HG03432 (cell line): ENCODE measurements around the gene BAD.
"Not testable (repeated sequence)": the region's sequence is repeated elsewhere in the genome, so short reads cannot be mapped to it uniquely, and the experiment has no call there.

Source experiments
- ATAC-seq: cut with Tn5 transposase; IDR thresholded peaks from one replicate; pipeline ENCODE4 v1.9.1; 2021; ENCODE audit warnings: mild to moderate bottlenecking, moderate library complexity; ENCODE audit not compliant: unreplicated experiment

BAD gene

GRCh38 chr11:64284048-64284961 lies at the start of gene BAD:
BAD (minus strand) TSS chr11:64284665; CDS start chr11:64284368, 297 bp downstream.
- peak; percentile 75 for ATAC-seq

GRCh38 chr11:64333556-64333955 lies 49.1 kb upstream of the BAD start:
- no peak for ATAC-seq

- no peak for ATAC-seq
Measured at GRCh38 chr11:64331569-64332371, 47.3 kb upstream of the BAD start.

GRCh38 chr11:64330888-64331287 lies 46.4 kb upstream of the BAD start:
- ATAC-seq = no peak

DNA sequence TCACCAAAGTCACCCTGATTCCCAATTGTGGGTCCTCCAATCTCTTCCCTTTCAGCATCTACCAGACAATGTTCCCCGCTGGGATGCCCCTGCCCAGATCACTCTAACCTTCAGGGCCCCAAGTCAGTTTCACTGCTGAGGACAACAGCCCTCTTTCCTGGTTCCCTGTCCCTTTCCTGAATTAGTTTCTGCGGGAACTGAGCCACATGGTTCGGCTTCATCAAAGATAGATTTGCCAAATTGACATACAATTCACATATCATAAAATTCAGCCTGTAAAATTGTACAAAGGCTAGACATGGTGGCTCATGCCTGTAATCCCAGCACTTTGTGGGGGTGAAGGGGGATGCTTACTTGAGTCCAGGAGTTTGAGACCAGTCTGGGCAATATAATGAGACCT lies 43.5 kb upstream of the BAD start:
- no peak for ATAC-seq

DNA sequence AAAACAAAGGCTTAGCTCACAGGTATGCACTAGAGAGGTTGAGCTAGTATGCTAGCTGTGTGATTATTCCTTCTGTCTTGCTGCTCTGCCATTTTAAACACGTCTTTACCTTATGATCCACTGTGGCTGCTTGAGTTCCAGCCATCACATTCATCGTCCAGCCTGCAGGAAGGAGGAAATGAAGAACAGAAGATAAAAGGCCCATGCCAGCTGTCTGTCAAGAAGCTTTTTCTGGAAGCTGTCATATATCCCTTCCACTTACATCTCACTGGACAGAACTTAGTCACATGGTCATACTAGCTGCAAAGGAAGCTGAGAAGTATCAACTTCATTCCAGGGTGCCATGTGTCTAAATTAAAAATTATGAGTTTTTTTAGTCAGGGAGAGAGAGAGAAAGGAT lies 42.9 kb upstream of the BAD start:
- ATAC-seq = no peak

DNA sequence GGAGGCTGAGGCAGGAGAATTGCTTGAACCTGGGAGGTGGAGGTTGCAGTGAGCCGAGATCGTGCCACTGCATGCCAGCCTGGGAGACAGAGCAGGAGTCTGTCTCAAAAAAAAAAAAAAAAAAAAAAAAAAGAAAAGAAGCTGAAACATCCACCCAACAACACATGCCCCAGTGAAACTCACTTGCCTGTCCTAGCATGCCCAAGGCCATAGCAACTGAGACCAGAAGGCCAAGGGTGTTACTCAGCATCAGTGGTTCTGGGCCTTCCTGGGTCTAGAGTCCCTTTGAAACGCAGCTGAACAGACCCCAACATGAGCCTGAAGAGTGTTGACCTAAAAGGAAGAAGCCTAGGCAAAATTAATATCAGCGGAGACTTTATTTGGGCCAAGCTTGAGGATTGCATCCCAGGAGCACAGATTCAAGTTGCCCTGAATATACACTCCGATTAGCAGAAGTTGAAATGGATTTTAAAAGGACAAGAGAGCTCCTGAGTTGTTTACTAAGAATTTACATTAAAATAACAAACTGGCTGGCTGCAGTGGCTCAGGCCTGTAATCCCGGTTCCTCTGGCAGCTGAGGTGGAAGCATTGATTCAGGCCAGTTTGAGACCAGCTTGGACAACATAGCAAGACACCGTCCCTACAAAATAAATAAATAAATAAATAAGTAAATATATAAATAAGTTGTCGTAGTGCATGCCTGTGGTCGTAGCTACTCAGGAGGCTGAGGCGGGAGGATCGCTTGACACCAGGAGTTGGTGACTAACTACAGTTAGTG lies 40.4 kb upstream of the BAD start:
- no peak for ATAC-seq

- ATAC-seq = not testable (repeated sequence)
Measured at GRCh38 chr11:64323984-64324383, 39.5 kb upstream of the BAD start.

DNA sequence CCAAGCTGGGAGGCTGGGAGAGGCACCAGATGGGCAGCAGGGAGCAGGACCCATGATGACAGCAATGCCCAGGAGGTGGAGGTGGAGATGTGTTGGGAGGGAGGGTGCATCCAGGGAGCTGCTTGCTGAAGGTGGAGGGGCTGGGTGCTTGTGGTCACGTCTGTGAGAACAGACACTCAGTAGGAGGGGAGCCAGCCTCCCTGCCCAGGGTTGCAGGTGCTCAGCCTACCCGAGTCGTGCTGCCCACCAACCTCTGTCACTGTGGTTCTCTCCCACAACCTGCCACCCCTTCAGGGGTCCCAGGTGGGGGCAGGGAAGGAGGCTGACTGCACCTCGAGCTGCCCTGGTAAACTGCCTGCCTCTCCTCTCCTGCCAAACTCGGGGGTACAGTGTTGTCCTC lies 38.9 kb upstream of the BAD start:
- ATAC-seq = no peak

GRCh38 chr11:64322925-64323260 lies 38.4 kb upstream of the BAD start:
- ATAC-seq = no peak

DNA sequence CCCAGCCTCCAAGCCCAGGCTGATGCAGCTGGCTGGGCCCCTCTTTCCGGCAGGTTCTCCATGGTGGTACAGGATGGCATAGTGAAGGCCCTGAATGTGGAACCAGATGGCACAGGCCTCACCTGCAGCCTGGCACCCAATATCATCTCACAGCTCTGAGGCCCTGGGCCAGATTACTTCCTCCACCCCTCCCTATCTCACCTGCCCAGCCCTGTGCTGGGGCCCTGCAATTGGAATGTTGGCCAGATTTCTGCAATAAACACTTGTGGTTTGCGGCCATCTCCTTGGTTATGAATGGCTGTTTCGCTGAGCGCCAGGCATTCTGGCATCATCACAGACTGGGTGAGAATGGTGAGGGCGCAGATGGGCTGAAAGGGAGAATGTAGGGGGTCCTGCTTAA lies 37.1 kb upstream of the BAD start:
- ATAC-seq = no peak

- no peak for ATAC-seq
Measured at GRCh38 chr11:64321026-64321425, 36.6 kb upstream of the BAD start.

DNA sequence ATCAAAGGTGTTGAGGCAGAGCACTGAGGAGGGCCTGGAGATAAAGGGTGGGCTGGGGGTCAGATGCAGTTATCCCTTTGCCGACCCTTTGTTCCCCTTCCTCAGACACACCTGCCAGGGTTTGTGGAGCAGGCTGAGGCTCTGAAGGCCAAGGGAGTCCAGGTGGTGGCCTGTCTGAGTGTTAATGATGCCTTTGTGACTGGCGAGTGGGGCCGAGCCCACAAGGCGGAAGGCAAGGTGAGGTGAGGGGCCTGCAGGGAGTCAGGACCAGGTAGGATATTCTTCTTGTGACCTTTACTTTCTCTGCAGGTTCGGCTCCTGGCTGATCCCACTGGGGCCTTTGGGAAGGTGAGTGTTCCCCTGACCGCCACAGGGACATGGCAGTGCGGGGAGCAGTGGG lies 36.1 kb upstream of the BAD start:
- no peak for ATAC-seq

- ATAC-seq = no peak
Measured at GRCh38 chr11:64318766-64319761, 34.6 kb upstream of the BAD start.

DNA sequence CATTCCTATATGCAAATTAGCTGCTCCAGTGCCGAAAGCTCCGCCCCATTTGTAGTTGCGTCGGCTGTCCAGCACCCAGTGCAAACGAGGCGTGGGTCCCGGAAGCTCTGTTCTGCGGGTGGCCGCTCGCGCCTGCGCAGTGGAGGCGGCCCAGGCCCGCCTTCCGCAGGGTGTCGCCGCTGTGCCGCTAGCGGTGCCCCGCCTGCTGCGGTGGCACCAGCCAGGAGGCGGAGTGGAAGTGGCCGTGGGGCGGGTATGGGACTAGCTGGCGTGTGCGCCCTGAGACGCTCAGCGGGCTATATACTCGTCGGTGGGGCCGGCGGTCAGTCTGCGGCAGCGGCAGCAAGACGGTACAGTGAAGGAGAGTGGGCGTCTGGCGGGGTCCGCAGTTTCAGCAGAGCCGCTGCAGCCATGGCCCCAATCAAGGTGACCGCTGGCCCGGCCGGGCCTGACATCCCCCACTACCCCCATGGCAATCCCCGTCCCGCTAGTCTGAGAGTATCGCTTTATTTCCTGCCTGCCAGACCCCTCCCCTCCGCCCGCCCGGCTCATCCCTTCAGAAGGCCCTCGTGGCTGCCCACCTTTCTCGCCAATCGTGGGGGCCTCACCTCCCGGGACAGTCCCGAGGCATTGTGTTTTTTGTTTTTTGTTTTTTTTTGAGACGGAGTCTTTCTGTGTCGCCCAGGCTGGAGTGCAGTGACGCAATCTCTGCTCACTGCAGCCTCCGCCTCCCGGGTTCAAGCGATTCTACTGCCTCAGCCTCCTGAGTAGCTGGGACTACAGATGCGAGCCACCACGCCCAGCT lies 33.7 kb upstream of the BAD start, which contains the start of gene PRDX5:
TSS of gene PRDX5 (plus strand) at position 161 of the 805 bp plus-strand sequence. CDS start at position 256, 95 bp downstream.
- ATAC-seq = peak; percentile 70

DNA sequence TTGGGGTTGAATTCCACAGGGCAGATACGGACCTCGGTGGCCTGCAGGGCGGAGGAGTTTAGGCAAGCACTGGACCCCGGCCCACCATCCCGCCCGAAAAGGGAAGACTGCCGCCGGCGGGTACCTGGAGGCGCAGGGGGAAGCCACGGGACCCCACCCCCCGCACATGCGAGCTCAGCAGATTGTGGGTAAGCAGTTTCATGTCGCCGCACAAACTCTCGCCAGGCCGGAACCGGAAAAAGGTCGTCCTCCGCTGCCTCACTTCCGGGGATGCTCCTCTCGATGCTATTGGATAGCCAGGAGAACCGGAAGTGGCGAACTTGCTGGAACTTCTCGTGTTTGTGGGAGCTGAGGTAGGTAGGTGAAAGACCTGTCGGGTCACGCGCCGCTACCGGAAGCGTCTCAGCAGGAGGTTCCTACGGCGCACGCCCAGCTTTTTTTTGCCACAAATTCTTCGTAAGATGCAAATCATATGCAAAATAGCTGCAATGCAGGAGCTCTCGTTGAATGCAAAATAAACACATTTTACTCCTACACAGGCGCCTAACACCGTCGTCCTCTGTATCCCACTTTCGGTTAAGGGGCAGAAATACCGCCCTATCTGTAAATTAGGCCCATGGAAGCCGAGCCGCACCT lies 33.0 kb upstream of the BAD start, which contains the start of gene TRMT112:
TSS of gene TRMT112 (minus strand) at position 235 of the 636 bp plus-strand sequence. CDS start at position 202, 33 bp downstream.
- ATAC-seq = peak; percentile 52

DNA sequence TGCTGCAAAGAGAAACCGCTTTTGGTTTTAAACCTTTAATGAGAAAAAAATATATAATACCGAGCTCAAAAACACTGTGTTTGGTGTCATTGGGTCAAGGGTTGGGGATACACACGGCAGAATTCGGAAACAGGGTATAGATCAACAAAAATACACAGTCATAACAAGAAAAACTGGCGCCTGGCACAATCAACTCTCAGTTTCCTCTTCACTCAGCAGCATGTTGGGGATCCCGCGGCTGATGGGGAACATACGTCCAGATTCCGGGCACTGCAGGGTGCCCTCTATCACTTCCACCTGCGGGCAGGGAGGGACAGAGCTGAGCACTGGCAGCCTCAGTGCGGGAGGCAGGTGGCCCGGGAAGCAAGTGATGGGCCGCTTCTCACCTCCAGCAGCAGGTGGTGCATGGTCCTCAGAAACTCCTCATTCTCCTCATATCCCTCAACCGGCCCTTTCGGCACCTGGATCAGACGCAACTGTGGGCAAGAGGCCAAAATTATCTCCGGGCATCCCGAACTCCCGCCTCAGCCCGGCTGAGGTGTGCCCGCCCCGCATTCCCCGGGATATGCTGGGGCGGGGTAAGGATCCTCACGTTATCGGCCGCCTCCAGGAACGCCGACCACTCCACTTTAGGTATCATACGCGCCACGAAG lies 32.3 kb upstream of the BAD start:
- peak; percentile 5 for ATAC-seq
